Measurements from ENCODE around the gene NLRP8.

GRCh38 chr19:55940306-55940705, 7.3 kb upstream of the NLRP8 start:
- TF ChIP-seq CTCF (IDR thresholded peaks at IDR 0.05; ENCODE audit: low read depth, low read length, missing input control) (no peak), EGR1 (IDR thresholded peaks at IDR 0.05; ENCODE audit: low read depth in 2 of 2) (no peak), GABPA (IDR thresholded peaks at IDR 0.05 in 1 of 2, conservative IDR thresholded peaks at IDR 0.05 in 1 of 2) (no peak), RAD21 (IDR thresholded peaks at IDR 0.05) (no peak), TAF1 (conservative IDR thresholded peaks at IDR 0.05) (no peak)
- TF ChIP-seq, protein P1, sequence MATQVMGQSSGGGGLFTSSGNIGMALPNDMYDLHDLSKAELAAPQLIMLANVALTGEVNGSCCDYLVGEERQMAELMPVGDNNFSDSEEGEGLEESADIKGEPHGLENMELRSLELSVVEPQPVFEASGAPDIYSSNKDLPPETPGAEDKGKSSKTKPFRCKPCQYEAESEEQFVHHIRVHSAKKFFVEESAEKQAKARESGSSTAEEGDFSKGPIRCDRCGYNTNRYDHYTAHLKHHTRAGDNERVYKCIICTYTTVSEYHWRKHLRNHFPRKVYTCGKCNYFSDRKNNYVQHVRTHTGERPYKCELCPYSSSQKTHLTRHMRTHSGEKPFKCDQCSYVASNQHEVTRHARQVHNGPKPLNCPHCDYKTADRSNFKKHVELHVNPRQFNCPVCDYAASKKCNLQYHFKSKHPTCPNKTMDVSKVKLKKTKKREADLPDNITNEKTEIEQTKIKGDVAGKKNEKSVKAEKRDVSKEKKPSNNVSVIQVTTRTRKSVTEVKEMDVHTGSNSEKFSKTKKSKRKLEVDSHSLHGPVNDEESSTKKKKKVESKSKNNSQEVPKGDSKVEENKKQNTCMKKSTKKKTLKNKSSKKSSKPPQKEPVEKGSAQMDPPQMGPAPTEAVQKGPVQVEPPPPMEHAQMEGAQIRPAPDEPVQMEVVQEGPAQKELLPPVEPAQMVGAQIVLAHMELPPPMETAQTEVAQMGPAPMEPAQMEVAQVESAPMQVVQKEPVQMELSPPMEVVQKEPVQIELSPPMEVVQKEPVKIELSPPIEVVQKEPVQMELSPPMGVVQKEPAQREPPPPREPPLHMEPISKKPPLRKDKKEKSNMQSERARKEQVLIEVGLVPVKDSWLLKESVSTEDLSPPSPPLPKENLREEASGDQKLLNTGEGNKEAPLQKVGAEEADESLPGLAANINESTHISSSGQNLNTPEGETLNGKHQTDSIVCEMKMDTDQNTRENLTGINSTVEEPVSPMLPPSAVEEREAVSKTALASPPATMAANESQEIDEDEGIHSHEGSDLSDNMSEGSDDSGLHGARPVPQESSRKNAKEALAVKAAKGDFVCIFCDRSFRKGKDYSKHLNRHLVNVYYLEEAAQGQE (IDR thresholded peaks at IDR 0.05) = no peak
- TF ChIP-seq, protein P2, sequence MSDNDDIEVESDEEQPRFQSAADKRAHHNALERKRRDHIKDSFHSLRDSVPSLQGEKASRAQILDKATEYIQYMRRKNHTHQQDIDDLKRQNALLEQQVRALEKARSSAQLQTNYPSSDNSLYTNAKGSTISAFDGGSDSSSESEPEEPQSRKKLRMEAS (IDR thresholded peaks at IDR 0.05) = no peak
